Sigmoid colon (tissue), 7 donors: ENCODE measurements around the gene LRPPRC. TPM values are rescaled to one million over a fixed set of nuclear protein-coding genes. Genes with fewer than 3 reads are reported as not detected.

Source experiments
- DNase-seq: peaks from one replicate; pipeline ENCODE4 v3.0.0-alpha.2; 2019
- H3K27ac ChIP-seq, 4 donors: fragments of 200-600 bp; sonication (generic); one replicate each; pipeline ENCODE4 v1.5.1; 2016 to 2019; ENCODE audit warnings: mild to moderate bottlenecking in 1 of 4
- H3K27me3 ChIP-seq, 3 donors: fragments of 200-600 bp; sonication (generic); one replicate each; pipeline ENCODE4 v1.5.1; 2019; ENCODE audit warnings: mild to moderate bottlenecking in 1 of 3
- H3K36me3 ChIP-seq, 4 donors: fragments of 200-600 bp; sonication (generic); one replicate each; pipeline ENCODE4 v1.5.1; 2016 to 2019
- H3K4me1 ChIP-seq, 4 donors: fragments of 200-600 bp; sonication (generic); one replicate each; pipeline ENCODE4 v1.5.1; 2017 to 2019
- H3K4me3 ChIP-seq, 4 donors: fragments of 200-600 bp; sonication (generic); one replicate each; pipeline ENCODE4 v1.5.1; 2017 to 2019; ENCODE audit warnings: mild to moderate bottlenecking in 2 of 4, moderate library complexity in 1 of 4
- H3K9me3 ChIP-seq, 4 donors: fragments of 200-600 bp in 3 of 4; sonication (generic) in 3 of 4; one replicate each; pipeline versions ENCODE4 v1.5.1 to v1.6.1; 2013 to 2019
- EP300 ChIP-seq, 4 donors: sonication (generic); formaldehyde crosslinking; IDR thresholded peaks; one replicate each; pipeline ENCODE4 v1.6.1; 2017; ENCODE audit warnings: antibody characterized with exemption in 4 of 4
- POLR2A ChIP-seq, 2 donors: fragments of 450-650 bp; IDR thresholded peaks; one replicate each; pipeline ENCODE4 v1.6.1; 2016; ENCODE audit warnings: antibody characterized with exemption in 2 of 2, mild to moderate bottlenecking in 2 of 2, moderate library complexity in 2 of 2
- POLR2AphosphoS5 ChIP-seq, 4 donors: sonication (generic); formaldehyde crosslinking; IDR thresholded peaks; one replicate each; pipeline ENCODE4 v1.6.1; 2017; ENCODE audit warnings: antibody characterized with exemption in 4 of 4
- WGBS, 2 donors: extraction: QIAGEN DNeasy Blood & Tissue Kit; methylation state at CpG; one replicate each; pipeline ENCODE4 v1.1.7; 2013; 5-methylcytosine and 5-hydroxymethylcytosine counted together
- intact Hi-C: fragments of 100-400 bp; cut with DNase I; formaldehyde crosslinking; loops from one replicate; pipeline ENCODE4 v1.15.1; 2023
- polyA plus RNA-seq, 3 donors: library from polyadenylated mRNA; stranded (reverse); fragments of 200-250 nt; gene quantifications; one replicate each; pipeline ENCODE4 v1.2.3, GENCODE V29; 2013
- total RNA-seq, 4 donors: library from RNA; depleted of rRNA; stranded (reverse); fragments of >200 nt; gene quantifications; one replicate each; pipeline ENCODE4 v1.1.0, GENCODE V29; 2016
- TF ChIP-seq, protein P1 (sequence below), 4 experiments: fragments of 450-650 bp in 3 of 4; fragments of 200-600 bp in 1 of 4; IDR thresholded peaks; one replicate each; pipeline ENCODE4 v1.5.1; 2016 to 2019; ENCODE audit warnings: antibody characterized with exemption in 4 of 4, mild to moderate bottlenecking in 3 of 4, moderate library complexity in 2 of 4
- donor health status: healthy with polysubstance abuse.
- donor health status: Bipolar disorder and iron deficiency.
- donor health status: healthy.

Gene LRPPRC
- total and polyA plus RNA-seq, 7 donors = 22.2 to 65.7 (median 49.7) TPM

DNA sequence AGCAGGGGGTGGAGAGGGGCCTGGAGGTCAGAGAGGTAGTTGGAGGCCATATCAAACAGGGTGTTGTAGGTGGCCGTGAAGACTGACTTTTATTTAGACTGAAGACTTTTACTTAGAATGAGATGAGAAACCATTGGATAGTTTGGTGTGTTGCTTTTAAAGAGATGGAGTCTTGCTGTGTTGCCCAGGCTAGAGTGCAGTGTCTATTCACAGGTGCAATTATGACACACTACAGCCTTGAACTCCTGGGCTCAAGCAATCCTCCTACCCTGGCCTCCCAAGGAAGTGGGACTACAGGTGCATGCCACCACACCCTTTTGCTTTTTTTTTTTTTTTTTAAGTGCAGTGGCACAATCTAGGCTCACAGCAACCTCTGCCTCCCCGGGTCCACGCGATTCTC lies 2.5 kb upstream of the LRPPRC start:
- H3K27me3 ChIP-seq = no peaks in the 10 kb centered on the region
- no peaks in the 10 kb centered on the region for H3K9me3 ChIP-seq
- intact Hi-C loops = loop anchor here (5.0 kb wide), 2 partner anchors 364 to 401 kb away; partner anchors contain the start of genes CAMKMT, PREPL and THADA
- H3K36me3 ChIP-seq = no peaks in the 10 kb centered on the region
- DNase-seq = no peak
- peaks cover 0 to 27% (median 20%) of the 10 kb centered on the region in 4 donors for H3K4me1 ChIP-seq
- no peak overlapping the region for H3K4me3 ChIP-seq
- WGBS, 2 donors = 91 to 92% methylated on average over 4 of the region's 4 CpGs
- no peak for TF ChIP-seq POLR2A (IDR thresholded peaks at IDR 0.05)
- TF ChIP-seq, protein P1, sequence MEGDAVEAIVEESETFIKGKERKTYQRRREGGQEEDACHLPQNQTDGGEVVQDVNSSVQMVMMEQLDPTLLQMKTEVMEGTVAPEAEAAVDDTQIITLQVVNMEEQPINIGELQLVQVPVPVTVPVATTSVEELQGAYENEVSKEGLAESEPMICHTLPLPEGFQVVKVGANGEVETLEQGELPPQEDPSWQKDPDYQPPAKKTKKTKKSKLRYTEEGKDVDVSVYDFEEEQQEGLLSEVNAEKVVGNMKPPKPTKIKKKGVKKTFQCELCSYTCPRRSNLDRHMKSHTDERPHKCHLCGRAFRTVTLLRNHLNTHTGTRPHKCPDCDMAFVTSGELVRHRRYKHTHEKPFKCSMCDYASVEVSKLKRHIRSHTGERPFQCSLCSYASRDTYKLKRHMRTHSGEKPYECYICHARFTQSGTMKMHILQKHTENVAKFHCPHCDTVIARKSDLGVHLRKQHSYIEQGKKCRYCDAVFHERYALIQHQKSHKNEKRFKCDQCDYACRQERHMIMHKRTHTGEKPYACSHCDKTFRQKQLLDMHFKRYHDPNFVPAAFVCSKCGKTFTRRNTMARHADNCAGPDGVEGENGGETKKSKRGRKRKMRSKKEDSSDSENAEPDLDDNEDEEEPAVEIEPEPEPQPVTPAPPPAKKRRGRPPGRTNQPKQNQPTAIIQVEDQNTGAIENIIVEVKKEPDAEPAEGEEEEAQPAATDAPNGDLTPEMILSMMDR (IDR thresholded peaks at IDR 0.05) = no peak
- TF ChIP-seq POLR2AphosphoS5 (IDR thresholded peaks at IDR 0.05) = no peak
- TF ChIP-seq EP300 (IDR thresholded peaks at IDR 0.05) = no peak
- no peak overlapping the region for H3K27ac ChIP-seq

DNA sequence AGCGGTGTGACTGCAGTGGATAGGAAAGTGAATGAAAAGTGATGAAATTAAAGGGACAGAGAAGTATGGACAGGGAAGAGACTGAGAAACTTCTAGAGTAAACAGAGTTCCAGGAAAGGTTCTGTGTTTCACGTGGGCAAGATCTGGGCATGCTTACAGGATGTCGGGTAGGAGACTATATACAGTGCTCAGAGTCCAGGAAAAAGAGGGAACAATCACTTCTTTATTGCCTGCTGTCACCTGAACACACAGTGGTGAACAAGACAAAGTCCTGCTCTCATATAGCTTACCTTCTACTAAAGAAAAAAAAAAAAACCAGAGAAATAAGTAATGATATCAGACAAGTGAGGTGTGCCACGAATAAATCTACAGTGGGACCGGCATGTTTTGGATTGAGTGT lies 2.4 kb downstream of the LRPPRC start:
- no peak overlapping the region for H3K27ac ChIP-seq
- TF ChIP-seq POLR2AphosphoS5 (IDR thresholded peaks at IDR 0.05) (no peak), EP300 (IDR thresholded peaks at IDR 0.05) (no peak), POLR2A (IDR thresholded peaks at IDR 0.05) (no peak)
- TF ChIP-seq, protein P1 (IDR thresholded peaks at IDR 0.05) = no peak
- peaks cover 0 to 31% (median 25%) of the 10 kb centered on the region in 4 donors for H3K4me1 ChIP-seq
- no peak for DNase-seq
- H3K27me3 ChIP-seq = no peaks in the 10 kb centered on the region
- intact Hi-C loops = no loop called here
- WGBS, 2 donors = 68 to 81% methylated on average over 5 of the region's 5 CpGs
- no peaks in the 10 kb centered on the region for H3K9me3 ChIP-seq
- peaks cover 0 to 22% (median 6%) of the 10 kb centered on the region in 4 donors for H3K36me3 ChIP-seq
- no peak overlapping the region for H3K4me3 ChIP-seq

DNA sequence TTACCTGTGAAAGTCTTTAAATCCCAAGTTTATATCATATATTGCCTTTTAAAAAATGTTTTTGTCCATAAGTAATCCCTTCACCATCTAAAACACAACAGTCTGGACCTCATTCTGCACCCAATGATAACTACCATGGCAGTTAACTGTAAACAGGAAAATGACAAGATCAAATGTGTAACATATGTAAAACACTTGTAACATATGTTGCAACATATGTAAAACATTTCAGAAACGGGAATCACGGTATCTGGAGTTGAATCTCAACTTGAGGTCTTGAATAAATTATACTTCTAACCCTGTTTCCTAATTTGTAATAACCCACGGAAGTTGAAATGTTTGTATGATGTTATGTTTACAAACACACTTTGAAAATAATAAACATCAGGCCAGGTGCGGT lies 6.2 kb downstream of the LRPPRC start:
- no peak overlapping the region for H3K4me3 ChIP-seq
- 80 to 82% methylated on average over 4 of the region's 4 CpGs for WGBS, 2 donors
- DNase-seq = no peak
- H3K27me3 ChIP-seq = no peaks in the 10 kb centered on the region
- no peaks in the 10 kb centered on the region for H3K9me3 ChIP-seq
- no peak for TF ChIP-seq POLR2AphosphoS5 (IDR thresholded peaks at IDR 0.05)
- TF ChIP-seq POLR2A (IDR thresholded peaks at IDR 0.05) = no peak
- no peak for TF ChIP-seq EP300 (IDR thresholded peaks at IDR 0.05)
- TF ChIP-seq, protein P1 (IDR thresholded peaks at IDR 0.05) = no peak
- intact Hi-C loops = no loop called here
- H3K4me1 ChIP-seq = peaks cover 0 to 19% (median 16%) of the 10 kb centered on the region in 4 donors
- H3K36me3 ChIP-seq = peaks cover 0 to 30% (median 7%) of the 10 kb centered on the region in 4 donors
- H3K27ac ChIP-seq = no peak overlapping the region

DNA sequence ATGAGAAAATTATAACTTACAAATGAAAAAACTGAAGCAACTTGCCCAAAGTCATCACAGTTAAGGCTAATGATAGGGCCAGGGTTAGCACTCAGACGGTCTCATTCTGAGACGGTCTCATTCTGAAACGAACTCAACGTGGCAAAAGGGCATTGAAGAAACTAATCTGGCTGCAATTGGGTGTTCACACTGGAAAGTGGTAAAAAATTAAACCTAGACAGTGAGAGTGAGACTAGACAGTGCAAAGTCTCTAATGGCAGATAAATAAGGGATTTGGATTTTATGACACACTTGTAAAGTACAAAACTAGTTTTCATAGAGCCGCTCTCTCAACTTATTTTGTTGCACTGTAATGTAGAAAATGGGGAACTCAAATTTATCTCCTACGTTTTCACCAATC lies 9.2 kb downstream of the LRPPRC start:
- TF ChIP-seq POLR2AphosphoS5 (IDR thresholded peaks at IDR 0.05) = no peak
- no peak for TF ChIP-seq EP300 (IDR thresholded peaks at IDR 0.05)
- no peak for TF ChIP-seq POLR2A (IDR thresholded peaks at IDR 0.05)
- TF ChIP-seq, protein P1 (IDR thresholded peaks at IDR 0.05) = no peak
- Histone ChIP-seq H3K4me1 (peaks cover 0 to 3% (median 0%) of the 10 kb centered on the region in 4 donors), H3K27ac (no peak overlapping the region), H3K9me3 (no peaks in the 10 kb centered on the region), H3K36me3 (peaks cover 0 to 30% (median 4%) of the 10 kb centered on the region in 4 donors), H3K27me3 (no peaks in the 10 kb centered on the region), H3K4me3 (no peak overlapping the region)
- no peak for DNase-seq
- WGBS, 2 donors = 26 to 83% methylated on average over 6 of the region's 6 CpGs
- intact Hi-C loops = no loop called here

DNA sequence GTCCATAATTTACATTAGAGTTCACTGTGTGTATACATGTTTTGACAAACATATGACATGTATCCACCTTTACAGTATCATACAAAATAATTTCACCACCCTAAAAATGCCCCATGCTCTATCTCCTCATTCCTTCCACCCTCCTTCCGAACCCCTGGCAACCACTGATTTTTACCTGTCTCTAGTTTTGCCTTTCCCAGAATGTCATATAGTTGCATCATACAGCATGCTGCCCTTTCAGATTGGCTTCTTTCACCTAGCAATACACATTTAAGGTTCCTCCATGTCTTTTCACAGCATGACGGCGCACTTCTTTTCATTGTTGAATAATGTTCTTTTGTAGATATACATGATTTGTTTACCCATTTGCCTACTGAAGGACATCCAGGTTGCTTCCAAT lies 10.4 kb downstream of the LRPPRC start:
- Histone ChIP-seq H3K27me3 (no peaks in the 10 kb centered on the region), H3K9me3 (no peaks in the 10 kb centered on the region), H3K4me1 (no peaks in the 10 kb centered on the region), H3K36me3 (peaks cover 0 to 42% (median 6%) of the 10 kb centered on the region in 4 donors), H3K27ac (no peak overlapping the region), H3K4me3 (no peak overlapping the region)
- intact Hi-C loops = no loop called here
- 97 to 100% methylated on average over 3 of the region's 3 CpGs for WGBS, 2 donors
- TF ChIP-seq POLR2AphosphoS5 (IDR thresholded peaks at IDR 0.05) (no peak), POLR2A (IDR thresholded peaks at IDR 0.05) (no peak), EP300 (IDR thresholded peaks at IDR 0.05) (no peak)
- TF ChIP-seq, protein P1 (IDR thresholded peaks at IDR 0.05) = no peak
- DNase-seq = no peak
